ENCODE measurements around the gene MPHOSPH9. TPM values are rescaled to one million over a fixed set of nuclear protein-coding genes. Genes with fewer than 3 reads are reported as not detected.

The MPHOSPH9 gene
- total RNA-seq, 4 donors from 2014 or later = 29.7 to 39.9 (median 35.5) TPM

GRCh38 chr12:123160801-123161487 lies 72.0 kb downstream of the MPHOSPH9 start:
- TF ChIP-seq CTCF (IDR thresholded peaks at IDR 0.05; ENCODE audit: low read depth) = no peak

GRCh38 chr12:123153906-123154305 lies 79.0 kb downstream of the MPHOSPH9 start:
- no peak for TF ChIP-seq CTCF (IDR thresholded peaks at IDR 0.05; ENCODE audit: low read depth)

GRCh38 chr12:123152833-123153232 lies 80.1 kb downstream of the MPHOSPH9 start:
- no peak for TF ChIP-seq CTCF (IDR thresholded peaks at IDR 0.05; ENCODE audit: low read depth)

- TF ChIP-seq CTCF (IDR thresholded peaks at IDR 0.05; ENCODE audit: low read depth) = no peak
These were observed 81.2 kb downstream of the MPHOSPH9 start for GRCh38 chr12:123151457-123152454.

- TF ChIP-seq CTCF (IDR thresholded peaks at IDR 0.05; ENCODE audit: low read depth) = no peak
These were observed 82.0 kb downstream of the MPHOSPH9 start, which contains the start of gene PITPNM2 for GRCh38 chr12:123150744-123151456. Gene PITPNM2, minus strand, starts transcription at chr12:123151090. Its CDS starts 116,500 bp downstream, at chr12:123034590.

GRCh38 chr12:123150275-123150743 lies 82.6 kb downstream of the MPHOSPH9 start:
- TF ChIP-seq CTCF (IDR thresholded peaks at IDR 0.05; ENCODE audit: low read depth) = no peak

Data from subcutaneous adipose tissue (tissue), 4 donors.